HG02884 (cell line): ENCODE measurements around the gene RAPSN.

Experiments
- ATAC-seq: cut with Tn5 transposase; IDR thresholded peaks from one replicate; pipeline ENCODE4 v1.9.1; 2021; ENCODE audit warnings: mild to moderate bottlenecking, moderate library complexity; ENCODE audit not compliant: unreplicated experiment

RAPSN gene

DNA sequence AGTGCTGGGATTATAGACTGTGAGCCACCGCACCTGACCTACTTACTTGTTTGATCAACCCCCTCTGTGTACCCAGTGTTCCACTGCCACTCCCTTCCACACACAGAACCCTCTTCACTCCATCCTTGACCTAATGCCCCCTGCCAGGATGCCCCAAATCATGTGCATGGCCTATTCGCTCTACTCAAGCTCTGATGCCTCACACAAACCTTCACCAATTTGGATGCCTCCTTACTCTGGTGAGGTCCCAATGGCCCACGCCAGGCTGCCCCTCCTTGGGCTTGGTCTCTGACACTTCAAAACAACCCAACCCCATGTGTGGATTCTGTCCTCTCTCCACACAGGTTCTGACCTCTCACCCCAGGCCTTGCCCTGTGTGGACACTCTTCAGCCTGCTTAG is 13.2 kb downstream of the RAPSN start:
- ATAC-seq, result no peak

DNA sequence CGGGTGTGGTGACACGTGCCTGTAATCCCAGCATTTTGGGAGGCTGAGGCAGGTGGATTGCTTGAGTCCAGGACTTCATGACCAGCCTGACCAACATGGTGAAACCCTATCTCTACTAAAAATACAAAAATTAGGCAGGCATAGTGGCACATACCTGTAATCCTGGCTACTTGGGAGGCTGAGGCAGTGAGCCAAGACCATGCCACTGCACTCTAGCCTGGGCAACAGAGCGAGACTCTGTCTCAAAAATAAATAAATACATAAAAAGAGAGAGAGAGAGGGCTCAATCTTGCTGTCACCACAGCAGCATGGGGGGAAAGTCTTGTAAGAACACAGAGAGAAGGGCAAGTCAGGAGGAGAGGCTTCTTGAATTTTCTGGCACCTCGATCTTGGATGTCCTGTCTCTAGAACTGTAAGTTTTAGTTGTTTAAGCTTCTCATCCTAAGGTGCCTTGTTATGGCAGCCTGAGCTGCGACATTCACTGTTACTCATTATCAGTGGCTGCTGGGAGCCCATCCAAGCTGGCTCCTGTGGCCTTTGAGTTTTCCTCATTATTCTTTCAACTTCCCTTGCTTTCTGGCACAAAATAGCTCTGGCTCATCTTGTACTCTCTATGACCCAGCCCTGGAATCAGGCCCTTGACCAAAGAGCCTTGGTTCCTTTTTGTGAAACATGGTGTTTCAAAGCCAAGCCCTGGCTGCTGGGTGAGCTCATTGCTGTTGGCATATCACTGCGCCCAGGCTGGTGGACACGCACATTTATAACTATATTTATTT is 14.7 kb downstream of the RAPSN start:
- ATAC-seq, result no peak

GRCh38 chr11:47433157-47433556 is 15.8 kb downstream of the RAPSN start:
- ATAC-seq, result no peak

DNA sequence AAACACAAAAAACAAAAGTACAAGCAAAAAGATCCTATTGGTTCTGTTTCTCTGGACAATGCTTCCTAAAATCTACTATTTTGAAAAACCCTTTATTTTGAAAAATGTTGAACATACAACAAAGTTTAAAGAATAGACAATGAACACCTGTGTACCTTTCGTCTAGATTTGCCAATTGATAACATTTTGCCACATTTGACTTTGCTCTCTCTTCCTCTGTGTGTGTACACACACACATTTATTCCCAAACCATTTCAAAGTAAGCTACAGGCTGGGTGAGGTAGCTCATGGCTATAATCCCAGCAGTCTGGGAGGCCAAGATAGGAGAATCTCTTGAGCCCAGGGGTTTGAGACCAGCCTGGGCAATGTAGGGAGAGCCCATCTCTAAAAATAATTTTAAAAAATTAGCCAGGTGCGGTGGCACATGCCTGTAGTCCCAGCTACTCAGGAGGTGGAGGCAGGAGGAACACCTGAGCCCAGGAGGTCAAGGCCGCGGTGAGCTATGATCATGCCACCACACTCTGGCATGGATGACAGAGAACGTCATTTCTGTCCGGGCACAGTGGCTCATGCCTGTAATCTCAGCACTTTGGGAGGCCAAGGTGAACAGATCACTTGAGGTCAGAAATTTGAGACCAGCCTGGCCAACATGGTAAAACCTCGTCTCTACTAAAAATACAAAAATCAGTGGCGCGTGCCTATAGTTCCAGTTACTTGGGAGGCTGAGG is 17.4 kb downstream of the RAPSN start:
- no peak for ATAC-seq

GRCh38 chr11:47430524-47430923 is 18.4 kb downstream of the RAPSN start:
- ATAC-seq, result no peak

DNA sequence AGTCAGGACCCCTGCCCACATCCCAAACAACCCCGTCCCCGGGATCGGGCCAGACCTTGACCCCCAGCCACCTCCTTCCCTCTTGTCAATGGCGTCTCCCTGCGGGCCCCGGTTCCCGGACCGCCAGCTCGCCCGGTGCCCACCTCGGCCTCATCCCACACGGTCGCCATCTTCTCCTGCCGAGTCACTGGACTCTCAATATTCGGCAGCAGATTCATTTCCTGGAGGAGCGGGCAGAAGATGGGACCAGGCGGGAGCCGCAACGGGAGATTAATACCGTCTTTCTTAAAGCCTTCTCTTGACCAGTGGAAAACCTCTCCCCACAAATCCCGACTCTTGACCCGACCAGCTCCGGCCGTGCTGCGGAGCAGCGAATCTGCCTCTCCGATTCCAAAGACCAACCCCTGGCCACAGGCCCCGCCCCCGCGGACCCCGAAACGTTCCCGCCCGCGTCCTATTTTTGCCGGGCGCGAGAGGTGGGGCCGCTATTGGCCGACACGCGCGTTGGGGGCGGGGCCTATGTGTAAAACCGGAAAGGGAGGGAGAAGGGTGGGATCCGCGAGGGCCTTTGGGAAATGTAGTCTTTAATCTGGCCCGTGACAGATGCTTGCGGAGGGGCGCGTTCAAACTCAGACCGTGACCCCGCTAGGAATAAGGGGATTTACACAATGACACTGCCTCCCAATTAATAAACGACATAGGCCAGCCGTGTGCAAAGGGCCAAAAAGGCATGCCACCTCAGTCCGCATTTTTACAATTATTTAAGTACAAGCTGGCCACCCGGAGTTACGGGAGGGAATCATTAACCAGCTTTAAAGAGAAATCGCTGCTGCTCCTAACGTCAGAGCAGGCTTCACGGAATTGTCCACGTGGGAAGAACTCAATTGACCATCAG is 22.6 kb downstream of the RAPSN start, which contains the start of gene PSMC3:
Gene PSMC3 (minus strand): TSS at position 378 of the 895 bp plus-strand sequence. CDS start 160 bp downstream, at position 218.
- peak; percentile 90 for ATAC-seq

DNA sequence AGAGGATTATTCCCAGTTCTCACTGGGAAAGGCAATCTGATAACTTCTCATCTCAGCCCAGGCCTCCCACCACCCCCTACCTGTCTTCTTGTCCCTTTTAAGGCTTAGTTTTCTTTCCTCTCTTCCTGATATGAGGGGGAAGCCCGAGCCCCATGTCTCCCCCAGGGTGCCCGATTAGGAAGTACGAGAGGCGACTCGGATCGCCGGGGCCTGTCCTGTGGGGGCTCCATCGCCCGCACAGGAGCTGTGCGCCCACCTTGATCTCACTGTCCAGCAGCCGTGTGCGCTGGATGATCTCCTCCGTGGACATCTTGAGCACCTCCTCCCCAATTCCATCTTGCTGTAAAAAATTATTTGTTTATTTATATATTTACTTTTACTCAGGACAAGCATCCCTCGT is 23.3 kb downstream of the RAPSN start:
- no peak for ATAC-seq

DNA sequence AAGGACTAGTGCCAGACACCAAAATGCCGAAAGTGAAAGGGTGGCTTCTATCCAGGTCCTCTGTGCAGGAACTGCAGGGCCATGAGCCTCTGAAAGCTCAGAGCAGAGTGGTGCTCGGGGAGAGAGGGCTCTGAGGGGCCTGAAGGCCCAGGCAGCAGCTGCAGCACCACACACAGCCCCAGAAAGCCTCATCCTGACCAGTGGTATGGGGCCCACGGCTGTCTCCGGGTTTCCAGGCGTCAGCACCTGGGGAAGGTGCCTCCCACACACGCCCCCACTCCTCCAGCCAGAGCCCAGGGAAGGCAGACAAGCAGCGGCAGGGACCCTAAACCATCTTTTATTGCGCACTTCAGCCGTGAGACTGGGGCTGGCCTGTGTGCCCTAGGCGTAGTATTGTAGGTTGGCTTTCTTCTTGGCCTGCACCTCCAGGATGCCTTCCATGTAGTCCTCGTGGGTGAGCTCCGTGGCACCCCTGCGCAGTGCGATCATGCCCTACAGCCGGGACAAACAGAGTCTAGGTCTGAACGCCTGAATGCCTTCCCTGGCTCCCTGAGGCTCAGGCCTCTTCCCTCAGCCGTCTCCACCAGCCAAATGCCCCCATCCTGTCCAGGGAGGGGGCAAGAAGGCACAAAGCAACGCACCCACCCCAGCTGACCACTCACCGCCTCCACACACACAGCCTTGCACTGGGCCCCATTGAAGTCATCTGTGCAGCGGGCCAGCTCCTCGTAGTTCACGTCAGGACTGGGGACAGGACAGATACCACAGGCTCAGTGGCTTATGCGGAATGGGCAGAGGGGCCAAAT is 30.3 kb downstream of the RAPSN start:
- ATAC-seq, result no peak

- no peak for ATAC-seq
Observed at GRCh38 chr11:47417712-47418111, 31.2 kb downstream of the RAPSN start.

DNA sequence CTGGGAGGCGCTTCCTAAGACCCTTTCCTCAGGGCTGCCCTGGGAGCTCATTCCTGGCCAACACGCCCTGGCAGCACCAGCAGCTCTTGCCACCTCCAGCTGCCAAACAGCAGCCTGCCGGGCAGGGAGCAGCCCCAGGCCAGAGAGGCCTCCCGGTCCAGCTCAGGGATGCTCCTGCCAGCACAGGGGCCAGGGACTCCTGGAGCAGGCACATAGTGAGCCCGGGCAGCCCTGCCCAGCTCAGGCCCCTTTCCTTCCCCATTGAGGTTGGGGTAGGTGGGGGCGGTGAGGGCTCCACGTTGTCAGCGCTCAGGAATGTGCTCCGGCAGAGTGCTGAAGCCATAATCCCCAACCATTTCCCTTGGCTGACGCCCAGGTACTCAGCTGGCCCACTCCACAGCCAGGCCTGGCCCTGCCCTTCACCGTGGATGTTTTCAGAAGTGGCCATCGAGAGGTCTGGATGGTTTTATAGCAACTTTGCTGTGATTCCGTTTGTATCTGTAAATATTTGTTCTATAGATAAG is 32.9 kb downstream of the RAPSN start:
- ATAC-seq, result no peak

DNA sequence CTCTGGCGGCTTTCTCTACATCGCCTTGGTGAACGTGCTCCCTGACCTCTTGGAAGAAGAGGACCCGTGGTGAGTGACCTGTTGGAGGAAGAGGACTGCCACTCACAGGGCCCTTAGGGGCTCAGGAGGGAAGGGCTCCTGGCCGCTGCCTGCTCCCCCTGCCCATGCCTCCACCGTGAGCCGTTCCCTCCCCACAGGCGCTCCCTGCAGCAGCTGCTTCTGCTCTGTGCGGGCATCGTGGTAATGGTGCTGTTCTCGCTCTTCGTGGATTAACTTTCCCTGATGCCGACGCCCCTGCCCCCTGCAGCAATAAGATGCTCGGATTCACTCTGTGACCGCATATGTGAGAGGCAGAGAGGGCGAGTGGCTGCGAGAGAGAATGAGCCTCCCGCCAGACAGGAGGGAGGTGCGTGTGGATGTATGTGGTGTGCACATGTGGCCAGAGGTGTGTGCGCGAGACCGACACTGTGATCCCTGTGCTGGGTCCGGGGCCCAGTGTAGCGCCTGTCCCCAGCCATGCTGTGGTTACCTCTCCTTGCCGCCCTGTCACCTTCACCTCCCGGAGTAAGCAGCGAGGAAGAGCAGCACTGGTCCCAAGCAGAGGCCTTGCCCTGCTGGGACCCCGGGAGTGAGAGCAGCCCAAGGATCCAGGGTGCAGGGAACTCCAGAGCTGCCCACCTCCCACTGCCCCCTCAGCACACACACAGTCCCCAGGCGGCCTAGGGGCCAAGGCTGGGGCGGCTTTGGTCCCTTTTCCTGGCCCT is 33.7 kb downstream of the RAPSN start:
- ATAC-seq, result no peak

GRCh38 chr11:47414685-47415070 is 34.3 kb downstream of the RAPSN start:
- no peak for ATAC-seq

GRCh38 chr11:47413908-47414684 is 34.8 kb downstream of the RAPSN start:
- no peak for ATAC-seq

DNA sequence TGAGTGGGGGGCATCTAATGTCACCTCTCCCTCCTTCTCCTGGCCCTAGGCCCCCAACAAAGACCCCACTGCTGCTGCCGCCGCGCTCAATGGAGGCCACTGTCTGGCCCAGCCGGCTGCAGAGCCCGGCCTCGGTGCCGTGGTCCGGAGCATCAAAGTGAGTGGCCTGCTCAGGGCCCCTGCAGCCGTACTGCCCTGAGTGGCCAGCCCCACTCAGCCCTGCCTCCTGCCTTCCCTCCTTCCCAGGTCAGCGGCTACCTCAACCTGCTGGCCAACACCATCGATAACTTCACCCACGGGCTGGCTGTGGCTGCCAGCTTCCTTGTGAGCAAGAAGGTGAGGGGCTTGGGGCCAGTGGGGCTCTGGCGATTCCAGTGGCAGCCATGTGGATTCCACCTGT is 35.6 kb downstream of the RAPSN start:
- ATAC-seq, result no peak

GRCh38 chr11:47411884-47412746 is 36.8 kb downstream of the RAPSN start:
- no peak for ATAC-seq

GRCh38 chr11:47410370-47411264 is 38.3 kb downstream of the RAPSN start:
- no peak for ATAC-seq
